Esophagus muscularis mucosa (tissue), 4 donors: Measurements from ENCODE around the gene SLCO4C1. TPM values are rescaled to one million over a fixed set of nuclear protein-coding genes. Genes with fewer than 3 reads are reported as not detected.

Experiments
- DNase-seq: peaks from one replicate; pipeline ENCODE4 v3.0.0-alpha.2; 2017; ENCODE audit errors: extremely low spot score
- H3K27ac ChIP-seq, 4 donors: fragments of 200-600 bp; sonication (generic); replicated peaks in 1 of 4; 1 replicate in 3 of 4; 2 replicates in 1 of 4; pipeline ENCODE4 v1.5.1; 2016 to 2019; ENCODE audit warnings: mild to moderate bottlenecking in 1 of 4
- H3K27me3 ChIP-seq, 4 donors: fragments of 200-600 bp; sonication (generic); one replicate each; pipeline versions ENCODE4 v1.5.1 to v1.6.0; 2016 to 2019
- H3K36me3 ChIP-seq, 4 donors: fragments of 200-600 bp; sonication (generic); one replicate each; pipeline ENCODE4 v1.5.1; 2016 to 2019
- H3K4me1 ChIP-seq, 4 donors: fragments of 200-600 bp; sonication (generic); one replicate each; pipeline ENCODE4 v1.5.1; 2016 to 2019
- H3K4me3 ChIP-seq, 4 donors: fragments of 200-600 bp; sonication (generic); 1 replicate in 2 of 4; 2 replicates in 2 of 4; pipeline ENCODE4 v1.5.1; 2016 to 2019; ENCODE audit warnings: mild to moderate bottlenecking in 4 of 4, moderate library complexity in 1 of 4
- H3K9me3 ChIP-seq, 4 donors: fragments of 200-600 bp; sonication (generic); 1 replicate in 3 of 4; 2 replicates in 1 of 4; pipeline ENCODE4 v1.5.1; 2016 to 2019
- EP300 ChIP-seq: sonication (generic); formaldehyde crosslinking; IDR thresholded peaks from one replicate; pipeline ENCODE4 v1.6.1; 2017; ENCODE audit warnings: antibody characterized with exemption
- POLR2A ChIP-seq: fragments of 450-650 bp; IDR thresholded peaks from one replicate; pipeline ENCODE4 v1.6.1; 2017; ENCODE audit warnings: antibody characterized with exemption, moderate library complexity, mild to moderate bottlenecking, low read depth
- POLR2AphosphoS5 ChIP-seq, 2 donors: sonication (generic); formaldehyde crosslinking; IDR thresholded peaks; one replicate each; pipeline ENCODE4 v1.6.1; 2017; ENCODE audit warnings: antibody characterized with exemption in 2 of 2
- WGBS: methylation state at CpG from one replicate; pipeline ENCODE4 v1.1.5; 2018; 5-methylcytosine and 5-hydroxymethylcytosine counted together
- intact Hi-C: fragments of 100-400 bp; cut with DNase I; formaldehyde crosslinking; loops from one replicate; pipeline ENCODE4 v1.15.1; 2023
- total RNA-seq, 4 donors: library from RNA; depleted of rRNA; stranded (reverse); fragments of >200 nt; gene quantifications; one replicate each; pipeline versions ENCODE4 v1.1.0 to v1.2.1, GENCODE V29; 2016
- TF ChIP-seq, protein P1 (sequence below), 3 experiments: fragments of 200-600 bp in 2 of 3; fragments of 450-650 bp in 1 of 3; sonication (generic) in 2 of 3; IDR thresholded peaks; one replicate each; pipeline ENCODE4 v1.5.1; 2017 to 2019; ENCODE audit warnings: antibody characterized with exemption in 3 of 3, mild to moderate bottlenecking in 2 of 3, moderate library complexity in 1 of 3

The SLCO4C1 gene
- total RNA-seq, 4 donors from 2014 or later: 0.06 to 0.17 TPM; not detected in 2

DNA sequence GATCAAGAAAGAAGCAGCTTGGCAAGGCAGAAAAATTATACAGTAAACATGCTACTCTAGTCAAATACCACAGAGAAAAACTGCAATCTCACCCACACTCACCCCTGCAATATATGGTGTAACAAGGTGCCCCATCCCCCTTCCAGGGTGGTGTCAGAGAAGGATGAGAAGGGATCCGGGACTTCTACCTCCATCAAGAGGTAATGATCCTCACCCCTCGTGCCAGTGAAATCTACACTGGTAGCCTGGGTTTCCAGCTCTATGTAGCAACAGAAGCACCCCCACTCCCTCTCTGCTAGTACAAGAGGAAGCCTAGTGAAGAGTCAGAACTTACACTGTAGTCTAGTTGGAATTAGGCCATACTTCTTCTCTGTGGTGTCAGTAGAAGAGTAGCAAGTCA is 18.9 kb downstream of the SLCO4C1 start:
- H3K27me3 ChIP-seq: no peaks in the 10 kb centered on the region
- WGBS: 85% methylated on average over 2 of the region's 2 CpGs

DNA sequence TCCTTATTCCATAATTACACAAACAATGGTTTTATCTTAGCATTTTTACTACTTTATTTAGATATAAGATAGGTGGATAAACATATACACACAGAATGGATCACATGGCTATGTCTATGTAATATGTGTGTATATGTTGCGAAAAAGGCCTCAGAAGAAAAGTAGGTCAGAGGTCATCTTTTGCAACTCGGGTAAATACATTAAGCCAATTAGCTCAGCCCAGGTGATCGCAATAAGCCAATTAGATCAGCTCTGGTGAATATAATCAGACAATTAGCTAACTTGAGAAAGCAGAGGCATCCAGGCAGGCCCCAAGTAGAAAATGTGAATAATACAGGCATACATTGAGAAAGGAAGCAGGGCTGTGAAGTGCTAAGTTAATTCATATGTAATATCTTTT is 24.3 kb downstream of the SLCO4C1 start:
- Histone ChIP-seq H3K4me1 (no peaks in the 10 kb centered on the region), H3K36me3 (no peaks in the 10 kb centered on the region), H3K27me3 (no peaks in the 10 kb centered on the region), H3K27ac (no peak overlapping the region), H3K4me3 (no peak overlapping the region), H3K9me3 (peaks cover 0 to 7% (median 5%) of the 10 kb centered on the region in 4 donors)
- DNase-seq: no peak
- TF ChIP-seq EP300 (no peak), POLR2A (no peak), POLR2AphosphoS5 (IDR thresholded peaks at IDR 0.05) (no peak)
- intact Hi-C loops: no loop called here
- WGBS: 78% methylated on average over 3 of the region's 3 CpGs

More for the DNA sequence above, 18.9 kb downstream of the SLCO4C1 start:
- no peaks in the 10 kb centered on the region for H3K9me3 ChIP-seq
- no peak overlapping the region for H3K27ac ChIP-seq
- intact Hi-C loops: no loop called here
- DNase-seq: no peak
- H3K36me3 ChIP-seq: no peaks in the 10 kb centered on the region
- H3K4me1 ChIP-seq: no peaks in the 10 kb centered on the region
- no peak overlapping the region for H3K4me3 ChIP-seq
- TF ChIP-seq, protein P1, sequence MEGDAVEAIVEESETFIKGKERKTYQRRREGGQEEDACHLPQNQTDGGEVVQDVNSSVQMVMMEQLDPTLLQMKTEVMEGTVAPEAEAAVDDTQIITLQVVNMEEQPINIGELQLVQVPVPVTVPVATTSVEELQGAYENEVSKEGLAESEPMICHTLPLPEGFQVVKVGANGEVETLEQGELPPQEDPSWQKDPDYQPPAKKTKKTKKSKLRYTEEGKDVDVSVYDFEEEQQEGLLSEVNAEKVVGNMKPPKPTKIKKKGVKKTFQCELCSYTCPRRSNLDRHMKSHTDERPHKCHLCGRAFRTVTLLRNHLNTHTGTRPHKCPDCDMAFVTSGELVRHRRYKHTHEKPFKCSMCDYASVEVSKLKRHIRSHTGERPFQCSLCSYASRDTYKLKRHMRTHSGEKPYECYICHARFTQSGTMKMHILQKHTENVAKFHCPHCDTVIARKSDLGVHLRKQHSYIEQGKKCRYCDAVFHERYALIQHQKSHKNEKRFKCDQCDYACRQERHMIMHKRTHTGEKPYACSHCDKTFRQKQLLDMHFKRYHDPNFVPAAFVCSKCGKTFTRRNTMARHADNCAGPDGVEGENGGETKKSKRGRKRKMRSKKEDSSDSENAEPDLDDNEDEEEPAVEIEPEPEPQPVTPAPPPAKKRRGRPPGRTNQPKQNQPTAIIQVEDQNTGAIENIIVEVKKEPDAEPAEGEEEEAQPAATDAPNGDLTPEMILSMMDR (IDR thresholded peaks at IDR 0.05): no peak
- no peak for TF ChIP-seq POLR2A
- no peak for TF ChIP-seq POLR2AphosphoS5 (IDR thresholded peaks at IDR 0.05)
- no peak for TF ChIP-seq EP300

DNA sequence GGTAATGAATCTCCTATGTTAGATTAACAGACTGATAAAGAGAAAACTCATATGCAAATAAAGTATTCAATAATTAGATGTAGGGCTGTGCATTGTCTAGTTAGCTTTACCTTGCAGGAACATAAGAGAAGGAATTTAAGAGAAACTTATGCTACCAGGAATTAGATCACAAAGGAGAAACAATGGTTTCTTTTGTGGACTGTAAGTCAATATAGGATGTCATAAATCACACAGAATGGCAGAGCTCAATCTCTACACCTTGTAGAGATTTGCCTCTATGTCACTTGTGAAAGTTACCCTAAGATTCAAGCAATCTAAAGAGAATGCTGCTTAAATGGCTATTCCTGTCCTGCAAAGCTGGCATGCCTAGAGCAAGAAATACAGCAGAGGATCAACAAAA is 26.0 kb downstream of the SLCO4C1 start:
- intact Hi-C loops: no loop called here
- TF ChIP-seq, protein P1 (IDR thresholded peaks at IDR 0.05): no peak
- TF ChIP-seq EP300: no peak
- TF ChIP-seq POLR2AphosphoS5 (IDR thresholded peaks at IDR 0.05): no peak
- no peak for TF ChIP-seq POLR2A
- H3K36me3 ChIP-seq: no peaks in the 10 kb centered on the region
- no peak overlapping the region for H3K4me3 ChIP-seq
- DNase-seq: no peak
- peaks cover 0 to 7% (median 5%) of the 10 kb centered on the region in 4 donors for H3K9me3 ChIP-seq
- no peaks in the 10 kb centered on the region for H3K27me3 ChIP-seq
- H3K27ac ChIP-seq: no peak overlapping the region
- H3K4me1 ChIP-seq: no peaks in the 10 kb centered on the region

DNA sequence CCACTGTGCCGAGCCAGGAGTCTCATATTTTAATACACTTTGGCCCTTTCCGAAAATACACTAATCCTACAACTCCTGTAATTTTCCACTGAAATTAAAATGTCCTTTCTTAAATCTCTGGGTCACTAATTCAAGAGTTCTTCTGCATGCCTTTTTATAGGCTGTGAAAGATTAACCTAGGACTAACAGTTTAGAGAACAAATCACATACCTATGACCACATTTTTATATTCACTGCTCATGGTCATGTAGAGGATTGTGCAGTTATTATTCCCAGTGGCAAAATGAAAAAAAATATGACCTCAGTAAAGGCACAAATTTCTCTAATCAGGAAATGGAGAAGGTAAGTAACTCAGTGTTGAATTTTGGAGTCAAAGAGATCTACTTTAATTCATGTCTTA is 33.4 kb downstream of the SLCO4C1 start:
- no peak overlapping the region for H3K27ac ChIP-seq
- intact Hi-C loops: no loop called here
- 91% methylated on average over 2 of the region's 2 CpGs for WGBS

DNA sequence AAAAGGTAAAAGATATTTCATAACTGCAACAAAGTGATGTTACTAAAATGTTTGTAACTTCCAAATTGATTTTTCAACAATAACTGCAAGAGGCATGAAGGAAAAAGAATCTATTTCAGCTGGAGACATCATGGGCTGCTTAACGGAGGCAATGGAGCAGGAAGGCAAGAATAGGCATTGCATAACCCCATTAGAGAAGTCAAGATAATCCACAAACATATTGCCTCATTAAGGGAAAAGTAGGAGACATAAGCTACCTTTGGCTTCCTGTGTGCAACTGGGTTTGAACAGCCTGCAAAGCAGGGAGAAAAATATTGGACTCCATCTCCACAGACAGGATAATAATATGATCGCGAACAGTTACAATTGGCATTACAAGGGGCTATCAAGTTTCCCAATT is 46.7 kb downstream of the SLCO4C1 start:
- Histone ChIP-seq H3K9me3 (no peaks in the 10 kb centered on the region), H3K27me3 (no peaks in the 10 kb centered on the region), H3K4me1 (no peaks in the 10 kb centered on the region), H3K4me3 (no peak overlapping the region), H3K36me3 (no peaks in the 10 kb centered on the region), H3K27ac (no peak overlapping the region)
- intact Hi-C loops: no loop called here
- no peak for TF ChIP-seq POLR2A
- TF ChIP-seq EP300: no peak
- no peak for TF ChIP-seq POLR2AphosphoS5 (IDR thresholded peaks at IDR 0.05)
- TF ChIP-seq, protein P1 (IDR thresholded peaks at IDR 0.05): no peak
- 83% methylated on average over 3 of the region's 3 CpGs for WGBS
- no peak for DNase-seq

More for the DNA sequence above, 33.4 kb downstream of the SLCO4C1 start:
- no peak for TF ChIP-seq POLR2AphosphoS5 (IDR thresholded peaks at IDR 0.05)
- TF ChIP-seq POLR2A: no peak
- no peak for TF ChIP-seq EP300
- TF ChIP-seq, protein P1 (IDR thresholded peaks at IDR 0.05): no peak
- Histone ChIP-seq H3K4me3 (no peak overlapping the region), H3K4me1 (no peaks in the 10 kb centered on the region), H3K9me3 (no peaks in the 10 kb centered on the region), H3K27me3 (no peaks in the 10 kb centered on the region), H3K36me3 (no peaks in the 10 kb centered on the region)
- DNase-seq: no peak
